HK-2 (cell line): ENCODE measurements around the gene MEA1.

ENCODE experiments used
- DNase-seq: peaks from one replicate; pipeline ENCODE4 v3.0.0-alpha.2; 2018; ENCODE audit not compliant: unreplicated experiment

Gene MEA1

DNA sequence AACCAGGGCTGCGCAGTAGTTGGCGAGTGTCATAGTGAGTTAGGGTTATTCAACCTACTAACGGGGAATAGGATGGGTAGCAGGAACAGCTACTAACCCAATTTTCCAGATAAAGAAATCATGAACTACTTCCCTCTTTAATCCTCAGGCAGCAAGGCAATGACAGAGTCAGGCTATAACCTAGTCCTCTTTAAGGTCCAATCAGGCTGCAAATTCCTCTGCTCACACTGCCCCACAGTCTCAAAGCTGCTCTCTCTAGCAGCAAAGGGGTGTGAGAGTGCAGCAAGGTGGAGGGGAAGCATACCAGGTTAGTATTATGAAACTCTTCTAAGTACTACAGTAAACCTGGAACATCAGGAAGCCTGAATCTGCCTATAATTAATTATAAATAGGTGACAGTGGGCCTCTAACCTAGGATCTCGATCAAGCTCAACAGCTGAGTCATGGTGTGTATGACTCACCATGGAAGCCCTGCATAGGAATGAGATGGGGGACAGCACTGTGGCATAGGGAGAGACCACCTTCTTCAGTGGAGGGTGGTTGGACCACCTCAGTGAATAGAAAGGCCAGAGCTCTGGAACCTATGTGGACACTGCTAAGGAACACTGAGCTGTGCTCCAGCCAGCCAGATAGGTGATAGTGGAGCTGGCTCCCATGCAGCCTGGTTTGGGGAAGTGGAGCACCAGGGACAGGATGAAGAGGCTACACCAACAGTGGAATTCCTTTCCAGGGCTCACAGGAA is 42.7 kb downstream of the MEA1 start:
- DNase-seq: peak; percentile 19

GRCh38 chr6:42969934-42970333 is 43.8 kb downstream of the MEA1 start:
- no peak for DNase-seq

GRCh38 chr6:42969431-42969830 is 44.3 kb downstream of the MEA1 start:
- DNase-seq: no peak

DNA sequence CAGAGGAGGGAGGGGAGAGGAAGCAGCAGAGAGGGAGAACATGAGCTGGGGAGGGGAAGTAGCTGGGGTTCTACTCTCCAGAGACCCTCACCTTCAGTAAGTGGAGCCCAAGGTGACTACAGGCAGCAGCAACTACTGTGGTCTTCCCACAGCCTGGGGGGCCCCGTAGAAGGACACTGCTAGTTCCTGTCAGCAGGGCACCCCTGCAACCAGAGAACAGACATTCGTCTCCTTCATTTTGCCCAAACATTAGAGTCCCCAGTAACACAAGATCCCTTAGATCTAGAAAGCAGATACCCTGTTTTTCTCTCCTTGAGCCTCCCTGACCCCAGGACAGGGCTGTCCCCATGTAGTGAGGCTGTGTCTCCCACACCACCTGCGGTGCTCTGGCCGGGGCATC is 45.0 kb downstream of the MEA1 start:
- DNase-seq: no peak

DNA sequence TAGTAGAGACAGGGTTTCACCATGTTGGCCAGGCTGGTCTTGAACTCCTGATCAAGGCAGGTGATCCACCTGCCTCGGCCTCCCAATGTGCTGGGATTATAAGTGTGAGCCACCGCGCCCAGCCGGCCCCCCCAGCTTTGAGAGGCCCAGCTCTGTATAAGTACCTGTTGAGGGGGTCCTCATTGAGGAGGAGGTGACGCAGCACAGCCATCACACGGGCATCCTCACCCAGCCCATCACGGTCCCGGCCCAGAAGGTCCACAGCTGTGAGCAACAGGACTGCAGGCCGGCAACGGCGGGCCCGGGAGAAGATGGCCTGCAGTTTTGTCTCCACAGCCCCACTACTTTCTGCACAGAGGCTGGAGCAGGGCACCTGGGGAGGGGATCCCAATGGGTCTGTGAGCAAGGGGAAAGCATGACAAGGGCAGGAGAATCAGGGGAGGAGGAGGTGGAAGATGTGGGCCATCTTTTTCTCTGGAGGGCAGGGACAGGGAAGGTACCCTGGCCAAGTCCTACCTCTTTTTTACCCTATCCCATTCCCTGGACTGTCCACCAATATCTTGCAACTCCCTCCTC is 45.5 kb downstream of the MEA1 start:
- no peak for DNase-seq

DNA sequence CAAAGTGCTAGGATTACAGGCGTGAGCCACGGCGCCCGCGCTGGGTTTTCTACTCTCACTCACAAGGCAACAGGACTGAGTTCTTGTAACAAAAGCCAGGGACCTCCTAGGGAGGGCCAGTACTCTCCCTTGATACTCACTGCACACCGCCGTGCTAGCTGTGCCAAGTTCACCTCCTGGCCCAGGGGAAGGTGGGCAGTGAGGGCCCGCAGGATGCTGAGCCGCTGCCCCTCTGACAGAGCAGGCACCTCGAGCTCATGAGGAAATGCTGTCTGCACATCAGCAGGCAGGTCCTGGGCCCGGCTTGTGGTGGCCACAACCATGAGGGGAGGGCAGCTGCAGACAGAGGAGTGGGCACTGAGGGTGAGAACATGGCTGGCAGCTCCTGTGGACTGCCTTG is 46.5 kb downstream of the MEA1 start:
- DNase-seq: no peak

DNA sequence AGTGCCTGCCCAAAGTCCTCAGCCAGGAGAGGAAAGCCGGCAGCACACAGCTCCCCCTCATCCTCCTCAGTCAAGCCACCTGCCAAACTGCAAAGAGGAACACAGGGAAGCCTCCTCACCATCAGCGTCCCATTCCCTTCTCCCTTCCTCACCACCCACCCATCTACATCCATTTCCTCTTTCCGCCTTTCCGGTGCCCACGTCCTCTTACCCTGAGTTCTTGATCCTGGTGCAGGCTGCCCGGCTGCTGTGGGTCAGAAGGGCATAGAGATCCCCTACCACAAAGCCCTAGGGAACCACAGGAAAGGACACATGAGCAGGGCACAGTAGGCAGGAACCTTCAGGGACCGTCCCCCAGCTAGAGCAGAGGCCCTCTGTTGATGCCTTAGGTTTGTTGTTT is 47.2 kb downstream of the MEA1 start:
- no peak for DNase-seq

- DNase-seq: peak; percentile 35
These were observed 49.7 kb downstream of the MEA1 start for GRCh38 chr6:42963855-42964605.

DNA sequence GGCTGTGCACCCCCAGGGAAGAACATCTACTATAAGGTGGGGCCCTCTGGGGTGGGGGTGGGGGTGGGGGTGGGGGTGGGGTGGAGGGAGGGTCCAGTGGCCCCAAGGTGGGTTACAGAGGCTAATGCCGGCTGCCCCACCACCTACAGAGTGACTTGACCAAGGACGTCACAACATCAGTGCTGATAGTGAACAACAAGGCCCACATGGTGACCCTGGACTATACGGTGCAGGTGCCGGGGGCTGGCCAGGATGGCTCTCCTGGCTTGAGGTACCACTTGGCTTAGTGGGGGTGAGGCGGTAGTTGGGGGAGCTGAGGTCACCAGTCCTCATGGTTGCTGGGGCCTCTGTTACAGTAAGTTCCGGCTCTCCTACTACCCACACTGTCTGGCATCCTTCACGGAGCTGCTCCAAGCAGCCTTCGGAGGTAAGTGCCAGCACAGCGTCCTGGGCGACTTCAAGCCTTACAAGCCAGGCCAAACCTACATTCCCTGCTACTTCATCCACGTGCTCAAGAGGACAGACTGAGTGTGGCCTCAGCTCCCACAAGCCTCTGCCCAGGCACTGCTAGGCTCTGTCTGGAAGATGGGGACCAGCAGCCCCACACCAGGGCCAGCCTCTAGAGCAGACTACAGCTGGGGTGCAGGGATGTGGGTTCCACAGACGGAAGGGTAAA is 50.4 kb downstream of the MEA1 start:
- no peak for DNase-seq

GRCh38 chr6:42962502-42963178 is 51.1 kb downstream of the MEA1 start:
- no peak for DNase-seq

DNA sequence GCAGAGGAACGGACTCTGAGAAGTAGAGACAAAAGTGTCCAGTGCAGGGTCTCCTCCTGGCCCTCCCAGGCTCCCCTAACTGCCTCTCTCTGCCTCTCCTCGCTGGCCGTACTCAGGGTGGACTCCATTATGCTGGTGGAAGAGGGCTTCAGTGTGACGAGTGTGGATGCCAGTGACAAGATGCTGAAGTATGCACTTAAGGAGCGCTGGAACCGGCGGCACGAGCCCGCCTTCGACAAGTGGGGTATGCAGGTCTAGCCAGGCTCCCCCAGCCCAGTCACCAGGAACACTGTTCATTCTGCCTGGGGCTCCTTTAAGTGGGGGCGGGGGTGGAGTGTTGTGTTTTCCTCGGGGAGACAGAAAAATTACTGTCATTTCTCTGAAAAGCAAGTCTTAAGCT is 51.6 kb downstream of the MEA1 start:
- DNase-seq: no peak
